Neural crest cell (in vitro differentiated cells): Measurements from ENCODE around the gene PLEKHN1. TPM values are rescaled to one million over a fixed set of nuclear protein-coding genes. Genes with fewer than 3 reads are reported as not detected.
A peak's percentile ranks its signal among the peaks of the same experiment; 100 is the strongest.

Experiments
- DNase-seq: peaks from one replicate; pipeline ENCODE4 v3.0.0; 2021; ENCODE audit warnings: low read depth, mixed read lengths, low spot score
- H3K27ac Mint-ChIP-seq: one replicate; pipeline ENCODE4 v1.8.0; 2021; ENCODE audit warnings: mild to moderate bottlenecking, mixed read lengths; ENCODE audit not compliant: unreplicated experiment
- H3K27me3 Mint-ChIP-seq: 2 replicates; pipeline ENCODE4 v1.8.0; 2021; ENCODE audit warnings: low read depth, mild to moderate bottlenecking, mixed read lengths
- H3K36me3 Mint-ChIP-seq: 2 replicates; pipeline ENCODE4 v1.8.0; 2021; ENCODE audit warnings: low read depth, mild to moderate bottlenecking, mixed read lengths
- H3K4me1 Mint-ChIP-seq: 2 replicates; pipeline ENCODE4 v1.8.0; 2021; ENCODE audit warnings: mixed read lengths
- H3K4me3 Mint-ChIP-seq: one replicate; pipeline ENCODE4 v1.8.0; 2021; ENCODE audit warnings: mild to moderate bottlenecking, mixed read lengths
- H3K9me3 Mint-ChIP-seq: 2 replicates; pipeline ENCODE4 v1.8.0; 2021; ENCODE audit warnings: mixed read lengths
- total RNA-seq: library from RNA; stranded (reverse); gene quantifications from 2 replicates; pipeline ENCODE4 v1.2.1, GENCODE V29; 2021
- TF ChIP-seq, protein P1 (sequence below): fragments of 200-600 bp; sonication (generic); conservative IDR thresholded peaks from 2 replicates; pipeline ENCODE4 v1.5.0; 2021; ENCODE audit warnings: antibody characterized with exemption, mild to moderate bottlenecking

PLEKHN1 gene
- total RNA-seq, 1 donor from 2014 or later: not detected

DNA sequence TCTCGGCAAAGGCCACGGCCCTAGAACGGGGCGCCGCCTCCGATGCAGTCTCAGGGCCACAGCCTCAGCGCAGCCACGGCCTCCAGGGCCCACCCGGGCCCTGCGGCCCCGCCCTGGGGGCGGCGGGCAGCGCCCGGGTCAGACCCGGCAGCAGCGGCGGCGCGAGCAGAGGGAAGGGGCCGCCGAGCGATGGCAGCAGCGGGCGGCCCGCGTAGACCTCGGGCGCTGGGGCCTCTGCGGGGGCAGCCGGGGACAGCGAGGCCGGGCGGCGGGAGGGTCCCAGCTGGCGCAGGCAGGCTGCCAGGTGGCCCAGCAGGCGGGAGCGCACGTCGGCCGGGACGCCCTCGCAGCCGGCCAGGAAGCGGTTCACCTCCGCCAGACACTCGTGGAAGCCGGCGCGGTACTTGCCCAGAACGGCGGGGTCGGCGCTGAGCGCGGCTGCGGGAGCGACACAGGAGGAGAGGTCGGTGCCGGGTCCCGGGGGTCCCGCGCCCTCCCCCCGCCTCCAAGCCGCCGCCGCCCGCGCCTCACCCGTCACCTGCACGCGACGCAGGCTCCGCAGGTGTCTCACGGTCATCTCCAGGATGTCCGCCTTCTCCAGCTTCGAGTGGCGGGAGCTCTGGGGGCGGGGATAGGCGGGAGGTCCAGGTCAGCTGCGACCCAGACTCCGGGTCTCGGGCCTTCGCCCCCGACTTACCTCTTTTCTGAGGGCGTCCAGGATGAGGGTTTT is 32.9 kb downstream of the PLEKHN1 start:
- Mint-ChIP-seq H3K4me1 (peaks cover 8% of the 10 kb centered on the region), H3K36me3 (no peaks in the 10 kb centered on the region), H3K27ac (no peak overlapping the region), H3K9me3 (no peaks in the 10 kb centered on the region), H3K4me3 (peak overlapping the region; percentile 51), H3K27me3 (peaks cover 39% of the 10 kb centered on the region)
- TF ChIP-seq, protein P1, sequence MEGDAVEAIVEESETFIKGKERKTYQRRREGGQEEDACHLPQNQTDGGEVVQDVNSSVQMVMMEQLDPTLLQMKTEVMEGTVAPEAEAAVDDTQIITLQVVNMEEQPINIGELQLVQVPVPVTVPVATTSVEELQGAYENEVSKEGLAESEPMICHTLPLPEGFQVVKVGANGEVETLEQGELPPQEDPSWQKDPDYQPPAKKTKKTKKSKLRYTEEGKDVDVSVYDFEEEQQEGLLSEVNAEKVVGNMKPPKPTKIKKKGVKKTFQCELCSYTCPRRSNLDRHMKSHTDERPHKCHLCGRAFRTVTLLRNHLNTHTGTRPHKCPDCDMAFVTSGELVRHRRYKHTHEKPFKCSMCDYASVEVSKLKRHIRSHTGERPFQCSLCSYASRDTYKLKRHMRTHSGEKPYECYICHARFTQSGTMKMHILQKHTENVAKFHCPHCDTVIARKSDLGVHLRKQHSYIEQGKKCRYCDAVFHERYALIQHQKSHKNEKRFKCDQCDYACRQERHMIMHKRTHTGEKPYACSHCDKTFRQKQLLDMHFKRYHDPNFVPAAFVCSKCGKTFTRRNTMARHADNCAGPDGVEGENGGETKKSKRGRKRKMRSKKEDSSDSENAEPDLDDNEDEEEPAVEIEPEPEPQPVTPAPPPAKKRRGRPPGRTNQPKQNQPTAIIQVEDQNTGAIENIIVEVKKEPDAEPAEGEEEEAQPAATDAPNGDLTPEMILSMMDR: no peak
- no peak for DNase-seq

DNA sequence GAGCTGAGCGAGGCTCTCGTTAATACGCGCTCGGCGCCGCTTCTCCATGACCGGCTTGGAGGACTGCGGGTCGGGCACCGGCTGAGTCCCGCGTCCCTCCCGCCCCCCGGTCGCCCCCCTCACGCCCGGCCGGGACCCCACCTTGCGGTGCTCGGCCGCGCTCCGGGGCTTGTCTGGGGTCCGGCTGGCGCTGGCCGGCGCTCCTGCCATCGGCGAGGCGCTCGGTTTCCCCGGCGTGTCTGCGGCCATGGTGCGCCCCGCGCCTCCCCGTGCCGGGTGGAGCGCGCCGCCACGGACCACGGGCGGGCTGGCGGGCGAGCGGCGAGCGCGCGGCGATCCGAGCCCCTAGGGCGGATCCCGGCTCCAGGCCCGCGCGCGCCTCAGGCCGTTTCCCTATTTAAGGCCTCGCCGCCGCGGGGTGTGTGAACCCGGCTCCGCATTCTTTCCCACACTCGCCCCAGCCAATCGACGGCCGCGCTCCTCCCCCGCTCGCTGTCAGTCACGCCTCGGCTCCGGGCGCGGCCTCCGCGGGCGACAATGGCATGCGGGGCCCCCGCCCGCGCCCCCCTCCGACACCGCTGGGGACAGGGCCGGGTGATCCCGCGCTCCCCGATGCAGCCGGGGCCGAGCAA is 33.6 kb downstream of the PLEKHN1 start, which contains the start of gene HES4:
HES4 (minus strand) TSS at position 373 of the 632 bp plus-strand sequence; CDS start at position 249, 124 bp downstream.
- peaks cover 37% of the 10 kb centered on the region for H3K27me3 Mint-ChIP-seq
- no peaks in the 10 kb centered on the region for H3K36me3 Mint-ChIP-seq
- peak within 1 kb of the TSS; percentile 99 for H3K27ac Mint-ChIP-seq
- DNase-seq: peak; percentile 83
- peak within 1 kb of the TSS; percentile 86 for H3K4me3 Mint-ChIP-seq
- H3K4me1 Mint-ChIP-seq: peaks cover 13% of the 10 kb centered on the region
- H3K9me3 Mint-ChIP-seq: no peaks in the 10 kb centered on the region
- TF ChIP-seq, protein P1: no peak

DNA sequence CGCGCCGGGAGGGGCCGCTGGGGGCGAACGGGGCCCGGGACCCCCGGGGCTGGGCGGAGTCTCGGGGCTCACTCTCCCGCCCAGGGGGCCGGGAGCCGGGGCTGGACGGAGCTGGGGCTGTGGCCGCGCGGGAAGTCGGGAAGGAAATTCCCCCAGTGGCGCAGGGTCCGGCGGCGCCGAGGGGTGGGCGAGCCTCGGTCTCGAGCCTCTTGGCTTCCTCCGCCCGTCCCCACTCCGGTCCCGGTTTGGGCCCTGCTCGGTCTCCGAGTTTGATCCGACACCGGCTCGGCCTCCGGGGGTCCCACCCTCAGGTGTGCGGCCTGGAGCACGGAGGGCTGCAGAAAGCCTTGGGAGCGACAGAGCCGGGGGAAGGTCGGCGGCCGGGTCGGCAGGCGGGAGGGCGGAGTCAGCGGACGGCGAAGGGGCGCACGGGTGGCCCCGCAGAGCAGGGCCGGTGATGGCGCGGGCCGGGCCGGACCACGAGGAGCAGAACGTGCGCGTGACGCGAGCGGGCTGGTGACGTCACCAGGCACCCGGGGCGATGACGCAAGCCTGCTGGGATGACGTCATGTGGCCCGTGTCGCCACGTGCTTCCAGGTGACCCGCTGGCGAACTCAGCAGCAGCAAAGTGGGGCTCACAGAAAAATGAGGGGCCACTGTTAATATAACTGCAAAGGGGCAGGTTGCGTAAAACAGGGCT is 34.2 kb downstream of the PLEKHN1 start:
- peaks cover 36% of the 10 kb centered on the region for H3K27me3 Mint-ChIP-seq
- peak; percentile 69 for DNase-seq
- TF ChIP-seq, protein P1: no peak
- peak overlapping the region; percentile 86 for H3K4me3 Mint-ChIP-seq
- H3K27ac Mint-ChIP-seq: peak overlapping the region; percentile 99
- no peaks in the 10 kb centered on the region for H3K36me3 Mint-ChIP-seq
- H3K4me1 Mint-ChIP-seq: peaks cover 16% of the 10 kb centered on the region
- H3K9me3 Mint-ChIP-seq: no peaks in the 10 kb centered on the region

DNA sequence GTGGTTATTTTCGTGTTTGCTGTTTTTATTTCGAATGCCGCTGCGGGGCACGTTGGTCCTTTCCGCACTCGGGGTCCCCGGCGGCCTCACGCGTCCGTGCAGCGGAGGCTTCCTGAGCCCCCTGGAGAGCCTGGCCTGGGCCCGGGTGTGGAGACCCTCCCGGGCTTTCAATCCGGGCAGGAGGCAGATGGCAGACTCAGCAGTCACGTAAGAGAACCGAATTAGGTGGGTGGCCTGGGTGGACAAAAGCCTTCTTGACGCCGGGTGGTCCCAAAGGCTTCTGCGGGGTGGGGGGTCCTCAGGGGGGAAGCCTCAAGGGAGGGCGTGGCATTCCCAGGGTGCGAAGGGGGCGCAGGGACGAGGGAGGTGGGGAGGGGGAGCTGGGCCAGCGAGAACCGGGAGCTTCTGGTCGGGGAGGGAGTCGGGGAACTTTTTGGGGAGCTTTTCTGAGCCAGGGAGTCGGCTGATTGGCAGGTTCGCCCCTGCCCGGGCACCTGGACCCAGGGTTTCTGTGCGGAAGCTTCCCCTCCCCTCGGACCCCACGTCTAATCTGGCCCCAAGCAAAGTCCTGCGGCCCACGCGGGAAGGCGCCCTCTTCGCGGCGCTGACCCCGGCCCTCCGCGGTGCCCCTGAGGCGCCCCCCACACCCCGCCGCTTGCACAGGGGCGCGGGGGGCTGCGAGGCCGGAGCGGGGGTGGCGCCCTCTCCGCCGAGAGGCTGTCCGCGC is 34.9 kb downstream of the PLEKHN1 start:
- peak; percentile 38 for DNase-seq
- TF ChIP-seq, protein P1: no peak
- Mint-ChIP-seq H3K36me3 (no peaks in the 10 kb centered on the region), H3K27me3 (peaks cover 31% of the 10 kb centered on the region), H3K27ac (peak overlapping the region; percentile 99), H3K4me1 (peaks cover 12% of the 10 kb centered on the region), H3K4me3 (peak overlapping the region; percentile 86), H3K9me3 (no peaks in the 10 kb centered on the region)
